ENCODE data around the gene POLR3F.

DNA sequence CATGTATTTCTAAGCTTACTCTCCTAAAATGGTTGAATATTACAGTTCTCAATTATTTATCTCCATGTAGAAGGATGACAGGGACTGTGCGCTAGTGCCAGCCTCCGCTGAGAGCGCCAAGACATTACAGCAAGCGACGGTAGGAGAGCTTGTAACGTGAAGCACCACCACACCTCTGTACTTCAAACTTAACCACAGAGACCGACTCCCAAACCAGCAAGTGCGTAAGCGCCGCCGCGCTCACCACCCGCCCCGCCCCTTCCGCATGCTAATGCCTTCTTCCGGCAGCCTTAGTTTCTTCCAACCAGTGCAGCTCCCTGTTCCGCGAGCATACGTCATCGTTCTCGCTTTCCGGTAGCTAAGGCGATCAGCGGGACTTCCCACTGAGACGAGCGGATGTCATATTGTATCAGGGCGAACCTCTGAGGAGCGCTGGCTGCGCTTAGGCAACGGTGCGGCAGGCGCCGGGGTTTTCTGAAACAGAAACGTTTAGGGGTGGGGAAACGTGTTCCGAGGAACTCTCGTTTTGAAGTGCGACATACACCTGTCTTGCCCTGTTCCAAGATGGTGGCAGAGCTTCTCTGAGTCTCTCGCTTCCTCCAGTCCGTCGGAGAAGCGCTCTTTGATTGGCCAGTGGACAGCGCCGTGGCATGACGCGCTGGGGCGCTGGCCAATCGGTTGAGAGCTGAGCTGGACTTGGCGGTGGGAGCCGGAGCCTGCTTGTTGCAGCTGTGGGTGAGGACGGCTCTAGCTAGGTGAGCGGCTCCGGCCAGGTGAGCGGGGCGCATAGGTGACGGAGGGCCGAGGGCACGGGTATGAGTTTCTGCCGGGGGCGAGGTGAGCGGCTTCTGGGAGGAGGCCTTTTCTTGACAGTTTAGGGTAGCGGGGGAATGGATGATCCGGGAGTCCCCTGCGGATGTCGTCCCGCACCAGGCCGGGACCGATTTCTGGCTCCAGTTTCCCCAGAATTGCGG lies 40.3 kb downstream of the POLR3F start, which contains the start of gene SEC23B:
- TF ChIP-seq CTCF (IDR thresholded peaks at IDR 0.05) (no peak), POLR2A (IDR thresholded peaks at IDR 0.05) (peak; percentile 91 to 98 (median 97))

Measured in body of pancreas (tissue), 4 donors.